K562 (cell line): ENCODE measurements around the gene TSG101. TPM values are rescaled to one million over a fixed set of nuclear protein-coding genes. Genes with fewer than 3 reads are reported as not detected.

Source experiments
- BRCA1 ChIP-seq, 2 experiments: fragments of 450-650 bp in 1 of 2; sonication (generic) in 1 of 2; formaldehyde crosslinking in 1 of 2; IDR thresholded peaks; 2 replicates each; pipeline versions ENCODE4 v1.5.0 to v1.6.1; 2017 to 2020; ENCODE audit warnings: mild to moderate bottlenecking in 1 of 2, missing genetic modification reagents in 1 of 2
- CBX1 ChIP-seq: sonication (generic); IDR thresholded peaks from 2 replicates; pipeline ENCODE4 v1.6.1; 2016; ENCODE audit warnings: antibody characterized with exemption, low read depth, mild to moderate bottlenecking
- CEBPG ChIP-seq, 3 experiments: fragments of 200-800 bp in 1 of 3; sonication (Bioruptor generic) in 1 of 3; sonication (generic) in 1 of 3; formaldehyde crosslinking in 1 of 3; IDR thresholded peaks in 2 of 3; conservative IDR thresholded peaks in 1 of 3; 2 replicates each; pipeline versions ENCODE4 v1.6.1 to v1.8.0; 2016 to 2022; ENCODE audit warnings: missing compliant biosample characterization in 2 of 3, missing genetic modification characterization in 2 of 3, mild to moderate bottlenecking in 1 of 3, missing genetic modification reagents in 1 of 3
- CTCFL ChIP-seq: IDR thresholded peaks from 2 replicates; pipeline ENCODE4 v1.6.1; 2011; ENCODE audit warnings: borderline replicate concordance, low read depth, mild to moderate bottlenecking, moderate library complexity, low read length; ENCODE audit not compliant: insufficient read depth, poor library complexity, severe bottlenecking
- FOXP4 ChIP-seq: sonication (generic); formaldehyde crosslinking; IDR thresholded peaks from 2 replicates; pipeline ENCODE4 v1.8.0; 2022; ENCODE audit warnings: mild to moderate bottlenecking, missing genetic modification reagents, borderline replicate concordance
- MAFG ChIP-seq: fragments of 450-650 bp; conservative IDR thresholded peaks from 2 replicates; pipeline ENCODE4 v1.6.1; 2016; ENCODE audit warnings: missing genetic modification characterization, missing compliant biosample characterization
- MLX ChIP-seq, 2 experiments: fragments of 450-650 bp in 1 of 2; sonication (generic) in 1 of 2; formaldehyde crosslinking; conservative IDR thresholded peaks; 2 replicates each; pipeline versions ENCODE4 v1.4.0 to v1.8.1; 2020 to 2022; ENCODE audit warnings: mild to moderate bottlenecking in 1 of 2, missing genetic modification reagents in 1 of 2
- NCOA4 ChIP-seq: fragments of 450-650 bp; IDR thresholded peaks from 2 replicates; pipeline ENCODE4 v1.6.1; 2018; ENCODE audit warnings: mild to moderate bottlenecking; ENCODE audit not compliant: partially characterized antibody
- NR1H2 ChIP-seq: sonication (generic); formaldehyde crosslinking; IDR thresholded peaks from 2 replicates; pipeline ENCODE4 v1.4.0; 2020; ENCODE audit warnings: mild to moderate bottlenecking, missing genetic modification reagents
- PHF21A ChIP-seq: fragments of 450-650 bp; IDR thresholded peaks from 2 replicates; pipeline ENCODE4 v1.6.1; 2017; ENCODE audit warnings: low read depth, borderline replicate concordance
- PTBP1 ChIP-seq: fragments of 200-400 bp; formaldehyde crosslinking; IDR thresholded peaks from 2 replicates; pipeline ENCODE4 v1.6.1; 2017; ENCODE audit warnings: low read depth, low read length
- RFX1 ChIP-seq: fragments of 450-650 bp; IDR thresholded peaks from 2 replicates; pipeline ENCODE4 v1.6.1; 2016; ENCODE audit warnings: mild to moderate bottlenecking, moderate library complexity
- XRCC3 ChIP-seq: fragments of 450-650 bp; IDR thresholded peaks from 2 replicates; pipeline ENCODE4 v1.6.1; 2017; ENCODE audit warnings: mild to moderate bottlenecking, moderate library complexity
- ZNF280A ChIP-seq: fragments of 450-650 bp; IDR thresholded peaks from 2 replicates; pipeline ENCODE4 v1.6.1; 2018; ENCODE audit warnings: mild to moderate bottlenecking, low read depth; ENCODE audit not compliant: partially characterized antibody
- ZNF780A ChIP-seq: fragments of 250-450 bp; sonication (Bioruptor Pico); IDR thresholded peaks from 2 replicates; pipeline ENCODE4 v1.5.0; 2021; ENCODE audit warnings: mild to moderate bottlenecking
- polyA plus RNA-seq, 8 experiments: library from polyadenylated mRNA; depleted of rRNA in 4 of 8; stranded (reverse) in 5 of 8; unstranded in 3 of 8; fragments of >200 nt; fragmentation: Nextera tagmentation in 2 of 8; fragmentation: Illumina TruSeq in 1 of 8; extraction: Ambion mirVana in 2 of 8; extraction: Trizol in 1 of 8; gene quantifications; 2 replicates each; pipeline versions ENCODE4 v1.2.1 to v1.2.3, GENCODE V29; 2011 to 2014; ENCODE audit warnings: inconsistent platforms in 1 of 8, missing spikeins in 1 of 8
- total RNA-seq, 7 experiments: library from RNA; depleted of rRNA in 6 of 7; stranded (reverse); fragments of >200 nt in 6 of 7; fragmentation: Illumina TruSeq in 2 of 7; extraction: Trizol in 2 of 7; gene quantifications; 2 replicates each; pipeline versions ENCODE4 v1.2.1 to v1.2.3, GENCODE V29; 2011 to 2021; ENCODE audit warnings: low replicate concordance in 1 of 7
- TF ChIP-seq, protein P1 (sequence below): fragments of 150-350 bp; conservative IDR thresholded peaks from 2 replicates; pipeline ENCODE4 v1.6.1; 2014; ENCODE audit warnings: low read length

Gene TSG101
- total and polyA plus RNA-seq, 9 of the 15 experiments (the other 6 are each of a cell fraction or from before 2014, with no cell fraction given), result 24.6 to 141 (median 60.0) TPM

GRCh38 chr11:18526521-18527296 lies at the start of gene TSG101 (continued):
- TF ChIP-seq ZNF780A (CRISPR knock-in tag) (no peak), CEBPG (CRISPR knock-in tag; IDR thresholded peaks at IDR 0.05) (no peak), CEBPG (tag; conservative IDR thresholded peaks at IDR 0.05 in 1 of 2, IDR thresholded peaks at IDR 0.05 in 1 of 2) (no peak), MLX (CRISPR knock-in tag; conservative IDR thresholded peaks at IDR 0.05) (no peak), PHF21A (no peak; the same call in 1 of the 2 replicates), BRCA1 (IDR thresholded peaks at IDR 0.05) (no peak), BRCA1 (CRISPR knock-in tag; IDR thresholded peaks at IDR 0.05) (no peak), FOXP4 (CRISPR knock-in tag) (peak; percentile 81; the same call in 1 of the 2 replicates), NCOA4 (no peak), RFX1 (peak; percentile 3; the same call in 1 of the 2 replicates), NR1H2 (CRISPR knock-in tag) (no peak), PTBP1 (no peak), XRCC3 (no peak), CTCFL (no peak), ZNF280A (no peak), MAFG (tag) (no peak), CBX1 (peak; percentile 98)
- TF ChIP-seq, protein P1, sequence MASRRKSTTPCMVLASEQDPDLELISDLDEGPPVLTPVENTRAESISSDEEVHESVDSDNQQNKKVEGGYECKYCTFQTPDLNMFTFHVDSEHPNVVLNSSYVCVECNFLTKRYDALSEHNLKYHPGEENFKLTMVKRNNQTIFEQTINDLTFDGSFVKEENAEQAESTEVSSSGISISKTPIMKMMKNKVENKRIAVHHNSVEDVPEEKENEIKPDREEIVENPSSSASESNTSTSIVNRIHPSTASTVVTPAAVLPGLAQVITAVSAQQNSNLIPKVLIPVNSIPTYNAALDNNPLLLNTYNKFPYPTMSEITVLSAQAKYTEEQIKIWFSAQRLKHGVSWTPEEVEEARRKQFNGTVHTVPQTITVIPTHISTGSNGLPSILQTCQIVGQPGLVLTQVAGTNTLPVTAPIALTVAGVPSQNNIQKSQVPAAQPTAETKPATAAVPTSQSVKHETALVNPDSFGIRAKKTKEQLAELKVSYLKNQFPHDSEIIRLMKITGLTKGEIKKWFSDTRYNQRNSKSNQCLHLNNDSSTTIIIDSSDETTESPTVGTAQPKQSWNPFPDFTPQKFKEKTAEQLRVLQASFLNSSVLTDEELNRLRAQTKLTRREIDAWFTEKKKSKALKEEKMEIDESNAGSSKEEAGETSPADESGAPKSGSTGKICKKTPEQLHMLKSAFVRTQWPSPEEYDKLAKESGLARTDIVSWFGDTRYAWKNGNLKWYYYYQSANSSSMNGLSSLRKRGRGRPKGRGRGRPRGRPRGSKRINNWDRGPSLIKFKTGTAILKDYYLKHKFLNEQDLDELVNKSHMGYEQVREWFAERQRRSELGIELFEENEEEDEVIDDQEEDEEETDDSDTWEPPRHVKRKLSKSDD, result no peak; the same call in 1 of the 2 replicates
